ENCODE data around the gene SH3BP1. TPM values are rescaled to one million over a fixed set of nuclear protein-coding genes. Genes with fewer than 3 reads are reported as not detected.

SH3BP1 gene
- polyA plus RNA-seq, 1 experiment: 8.4 TPM

DNA sequence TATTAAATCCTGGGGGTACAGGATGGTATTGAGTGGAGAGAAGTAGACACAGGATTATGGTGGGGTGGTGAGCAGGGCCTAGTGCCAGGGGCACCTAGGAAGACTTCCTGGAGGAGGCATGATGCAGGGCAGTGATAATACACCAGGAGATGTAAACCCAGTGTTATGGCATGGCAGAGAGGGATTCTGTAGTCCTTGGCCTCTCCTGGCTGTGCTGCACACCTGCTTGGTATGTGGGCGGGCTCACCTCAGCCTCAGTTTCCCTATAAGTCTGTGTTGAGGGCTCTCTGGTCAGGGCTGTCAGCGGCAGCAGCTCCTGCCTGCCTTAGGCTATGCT, 21.2 kb downstream of the SH3BP1 start:
- TF ChIP-seq, protein P1, sequence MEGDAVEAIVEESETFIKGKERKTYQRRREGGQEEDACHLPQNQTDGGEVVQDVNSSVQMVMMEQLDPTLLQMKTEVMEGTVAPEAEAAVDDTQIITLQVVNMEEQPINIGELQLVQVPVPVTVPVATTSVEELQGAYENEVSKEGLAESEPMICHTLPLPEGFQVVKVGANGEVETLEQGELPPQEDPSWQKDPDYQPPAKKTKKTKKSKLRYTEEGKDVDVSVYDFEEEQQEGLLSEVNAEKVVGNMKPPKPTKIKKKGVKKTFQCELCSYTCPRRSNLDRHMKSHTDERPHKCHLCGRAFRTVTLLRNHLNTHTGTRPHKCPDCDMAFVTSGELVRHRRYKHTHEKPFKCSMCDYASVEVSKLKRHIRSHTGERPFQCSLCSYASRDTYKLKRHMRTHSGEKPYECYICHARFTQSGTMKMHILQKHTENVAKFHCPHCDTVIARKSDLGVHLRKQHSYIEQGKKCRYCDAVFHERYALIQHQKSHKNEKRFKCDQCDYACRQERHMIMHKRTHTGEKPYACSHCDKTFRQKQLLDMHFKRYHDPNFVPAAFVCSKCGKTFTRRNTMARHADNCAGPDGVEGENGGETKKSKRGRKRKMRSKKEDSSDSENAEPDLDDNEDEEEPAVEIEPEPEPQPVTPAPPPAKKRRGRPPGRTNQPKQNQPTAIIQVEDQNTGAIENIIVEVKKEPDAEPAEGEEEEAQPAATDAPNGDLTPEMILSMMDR (IDR thresholded peaks at IDR 0.05; ENCODE audit: low read depth, low read length): no peak
- no peak for DNase-seq (ENCODE audit: low read depth, low spot score)
- Histone ChIP-seq H3K27me3 (ENCODE audit: control insufficient read depth, insufficient read depth, low read length) (no peaks in the 10 kb centered on the region), H3K27ac (ENCODE audit: low read depth, low read length) (peak overlapping the region; percentile 92), H3K4me3 (ENCODE audit: low read depth, low read length) (peak overlapping the region; percentile 17), H3K9me3 (ENCODE audit: control insufficient read depth, insufficient read depth, low read length) (no peaks in the 10 kb centered on the region)
- ChIA-PET CTCF (interaction anchor here (1.3 to 2.1 kb wide), 3 partner anchors 11 to 20 kb away, joined by 3 to 18 read pairs (median 13); no protein-coding TSS in a partner anchor), POLR2A (interaction anchor here (1.3 to 3.9 kb wide), 4 partner anchors 9 to 20 kb away, joined by 10 to 52 read pairs (median 42); partner anchors contain the start of gene LGALS1)

DNA sequence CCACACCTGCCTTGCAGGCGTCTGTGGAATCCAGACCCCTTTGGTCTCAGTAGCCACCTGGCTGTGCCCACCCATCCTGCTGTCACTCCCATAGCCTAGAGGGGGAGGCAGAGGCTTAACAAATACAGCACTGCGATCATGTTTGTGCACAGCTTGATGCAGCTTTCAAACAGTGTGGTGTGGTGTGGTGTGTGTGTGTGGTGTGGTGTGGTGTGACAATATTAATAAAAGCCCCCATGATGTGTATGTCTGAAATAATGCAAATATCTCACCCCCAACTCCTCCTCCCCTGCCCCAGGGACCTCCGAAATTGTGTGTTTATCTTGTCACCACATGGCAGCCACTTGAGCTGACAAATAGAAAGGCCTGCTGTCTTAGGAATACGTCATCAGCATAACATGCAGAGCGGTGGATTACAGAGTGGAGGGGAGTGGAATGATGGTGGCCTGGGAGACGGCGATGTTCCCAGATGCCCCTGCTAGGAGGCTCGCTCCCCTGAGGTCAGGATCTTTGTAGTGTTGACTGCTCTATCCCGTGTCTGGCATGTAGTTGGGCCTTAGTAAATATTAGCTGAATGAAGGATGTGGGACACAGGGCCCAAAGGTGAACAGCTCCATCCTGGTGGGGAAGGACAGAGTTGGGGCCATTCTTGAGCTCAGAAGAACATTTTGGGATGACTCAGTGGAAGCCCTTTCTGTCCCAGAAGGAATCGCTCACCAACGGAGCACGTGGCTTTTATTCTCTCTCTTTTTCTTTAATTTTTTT, 21.9 kb downstream of the SH3BP1 start:
- TF ChIP-seq, protein P1 (IDR thresholded peaks at IDR 0.05; ENCODE audit: low read depth, low read length): peak; percentile 60
- H3K4me3 ChIP-seq (ENCODE audit: low read depth, low read length): peak overlapping the region; percentile 17
- peak overlapping the region; percentile 92 for H3K27ac ChIP-seq (ENCODE audit: low read depth, low read length)
- DNase-seq (ENCODE audit: low read depth, low spot score): peak; percentile 59
- CTCF ChIA-PET: interaction anchor here (0.6 to 2.1 kb wide), 13 partner anchors 9 to 202 kb away, joined by 3 to 18 read pairs (median 3); partner anchors contain the start of gene TRIOBP
- H3K27me3 ChIP-seq (ENCODE audit: control insufficient read depth, insufficient read depth, low read length): no peaks in the 10 kb centered on the region
- POLR2A ChIA-PET: interaction anchor here (1.3 to 3.9 kb wide), 4 partner anchors 8 to 19 kb away, joined by 7 to 52 read pairs (median 24); partner anchors contain the start of gene LGALS1
- no peaks in the 10 kb centered on the region for H3K9me3 ChIP-seq (ENCODE audit: control insufficient read depth, insufficient read depth, low read length)

DNA sequence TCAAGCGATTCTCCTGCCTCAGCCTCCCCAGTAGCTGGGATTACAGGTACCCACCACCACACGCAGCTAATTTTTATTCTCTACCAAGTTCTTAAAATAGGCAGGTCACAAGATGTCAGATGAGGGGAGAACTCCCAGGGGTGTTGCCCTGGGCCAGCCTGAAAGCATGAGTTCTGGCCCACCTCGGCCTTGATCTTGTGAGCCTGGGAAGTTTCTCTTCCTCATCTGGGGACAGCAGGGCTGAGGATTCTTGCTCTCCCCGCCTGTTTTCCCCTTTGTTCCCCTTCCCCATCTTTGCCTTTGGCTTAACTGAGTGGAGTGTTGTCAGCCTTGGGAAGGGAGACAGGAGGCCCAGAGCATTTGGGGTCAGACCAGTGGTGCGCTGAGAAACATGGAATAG, 22.6 kb downstream of the SH3BP1 start:
- no peaks in the 10 kb centered on the region for H3K27me3 ChIP-seq (ENCODE audit: control insufficient read depth, insufficient read depth, low read length)
- CTCF ChIA-PET: interaction anchor here (0.6 to 2.1 kb wide), 9 partner anchors 10 to 130 kb away, joined by 3 to 18 read pairs (median 5); partner anchors contain the start of gene TRIOBP
- DNase-seq (ENCODE audit: low read depth, low spot score): no peak
- POLR2A ChIA-PET: interaction anchor here (1.3 to 3.9 kb wide), 4 partner anchors 8 to 19 kb away, joined by 7 to 52 read pairs (median 24); partner anchors contain the start of gene LGALS1
- H3K4me3 ChIP-seq (ENCODE audit: low read depth, low read length): no peak overlapping the region
- TF ChIP-seq, protein P1 (IDR thresholded peaks at IDR 0.05; ENCODE audit: low read depth, low read length): no peak
- no peaks in the 10 kb centered on the region for H3K9me3 ChIP-seq (ENCODE audit: control insufficient read depth, insufficient read depth, low read length)
- H3K27ac ChIP-seq (ENCODE audit: low read depth, low read length): peak overlapping the region; percentile 92

DNA sequence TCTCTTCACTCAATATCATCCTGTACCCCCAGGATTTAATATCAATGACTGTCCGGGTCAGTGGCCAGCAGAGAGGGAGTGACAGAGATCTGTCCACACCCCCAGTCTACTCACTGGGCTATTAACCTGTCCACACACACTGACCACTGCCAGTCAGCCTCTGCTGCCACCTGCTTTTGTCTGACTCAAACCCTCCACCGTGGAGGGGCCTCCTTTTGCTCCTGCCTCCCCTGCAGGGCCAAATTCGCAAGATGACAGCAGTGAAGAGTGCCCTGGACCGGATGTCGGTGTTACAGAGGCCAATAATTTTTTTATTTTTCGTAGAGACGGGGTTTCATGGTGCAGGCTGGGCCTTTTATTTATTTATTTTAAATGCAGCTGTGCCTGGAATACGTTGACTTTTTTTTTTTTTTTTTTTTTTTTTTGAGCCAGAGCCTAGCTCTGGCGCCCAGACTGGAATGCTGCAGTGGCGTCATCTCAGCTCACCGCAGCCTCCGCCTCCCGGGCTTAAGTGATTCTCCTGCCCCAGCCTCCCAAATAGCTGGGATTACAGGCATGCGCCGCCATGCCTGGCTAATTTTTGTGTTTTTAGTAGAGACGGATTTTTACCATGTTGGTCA, 24.2 kb downstream of the SH3BP1 start:
- H3K27ac ChIP-seq (ENCODE audit: low read depth, low read length): peak overlapping the region; percentile 21
- TF ChIP-seq, protein P1 (IDR thresholded peaks at IDR 0.05; ENCODE audit: low read depth, low read length): no peak
- H3K27me3 ChIP-seq (ENCODE audit: control insufficient read depth, insufficient read depth, low read length): no peaks in the 10 kb centered on the region
- CTCF ChIA-PET: interaction anchor here (0.7 to 2.1 kb wide), 4 partner anchors 13 to 55 kb away, joined by 3 to 11 read pairs (median 8); no protein-coding TSS in a partner anchor
- POLR2A ChIA-PET: interaction anchor here (0.6 to 3.9 kb wide), 6 partner anchors 12 to 144 kb away, joined by 3 to 38 read pairs (median 9); partner anchors contain the start of gene LGALS1
- no peak for DNase-seq (ENCODE audit: low read depth, low spot score)
- H3K9me3 ChIP-seq (ENCODE audit: control insufficient read depth, insufficient read depth, low read length): no peaks in the 10 kb centered on the region; the same call in 1 of the 2 replicates
- no peak overlapping the region for H3K4me3 ChIP-seq (ENCODE audit: low read depth, low read length)
